Measurements from ENCODE around the gene LHFPL3.

Gene LHFPL3

GRCh38 chr7:104410742-104411141 is 82.3 kb downstream of the LHFPL3 start:
- H3K9me3 ChIP-seq, result no peaks in the 10 kb centered on the region; the same call in 1 of the 2 replicates
- H3K27me3 ChIP-seq, result peaks cover 3% of the 10 kb centered on the region; the same call in 1 of the 2 replicates
- DNase-seq, result no peak
- H3K36me3 ChIP-seq, result no peaks in the 10 kb centered on the region
- no peak for TF ChIP-seq CTCF (IDR thresholded peaks at IDR 0.05; ENCODE audit: low read depth, low read length)
- H3K4me1 ChIP-seq, result peaks cover 10% of the 10 kb centered on the region; the same call in 1 of the 2 replicates
- no peak overlapping the region for H3K4me3 ChIP-seq (ENCODE audit: low read depth, low read length)

- Histone ChIP-seq H3K27me3 (no peaks in the 10 kb centered on the region), H3K4me1 (peaks cover 10% of the 10 kb centered on the region; the same call in 1 of the 2 replicates), H3K9me3 (no peaks in the 10 kb centered on the region; the same call in 1 of the 2 replicates), H3K4me3 (ENCODE audit: low read depth, low read length) (no peak overlapping the region), H3K36me3 (no peaks in the 10 kb centered on the region)
- no peak for DNase-seq
- TF ChIP-seq CTCF (IDR thresholded peaks at IDR 0.05; ENCODE audit: low read depth, low read length), result no peak
These were observed 84.5 kb downstream of the LHFPL3 start for GRCh38 chr7:104412911-104413310.

- H3K27me3 ChIP-seq, result peaks cover 7% of the 10 kb centered on the region; the same call in 1 of the 2 replicates
- no peak for DNase-seq
- H3K36me3 ChIP-seq, result no peaks in the 10 kb centered on the region
- TF ChIP-seq CTCF (IDR thresholded peaks at IDR 0.05; ENCODE audit: low read depth, low read length), result no peak
- peaks cover 10% of the 10 kb centered on the region; the same call in 1 of the 2 replicates for H3K4me1 ChIP-seq
- no peaks in the 10 kb centered on the region; the same call in 1 of the 2 replicates for H3K9me3 ChIP-seq
- H3K4me3 ChIP-seq (ENCODE audit: low read depth, low read length), result no peak overlapping the region
These were observed 85.8 kb downstream of the LHFPL3 start for GRCh38 chr7:104414216-104414615.

- no peaks in the 10 kb centered on the region; the same call in 1 of the 2 replicates for H3K9me3 ChIP-seq
- peaks cover 15% of the 10 kb centered on the region for H3K27me3 ChIP-seq
- H3K4me3 ChIP-seq (ENCODE audit: low read depth, low read length), result no peak overlapping the region
- no peak for DNase-seq
- H3K4me1 ChIP-seq, result peaks cover 10% of the 10 kb centered on the region; the same call in 1 of the 2 replicates
- no peaks in the 10 kb centered on the region for H3K36me3 ChIP-seq
- TF ChIP-seq CTCF (IDR thresholded peaks at IDR 0.05; ENCODE audit: low read depth, low read length), result peak; percentile 20; the same call in 1 of the 2 replicates
These were observed 87.3 kb downstream of the LHFPL3 start for GRCh38 chr7:104415700-104416099.

GRCh38 chr7:104416866-104417393 is 88.5 kb downstream of the LHFPL3 start:
- no peak for TF ChIP-seq CTCF (IDR thresholded peaks at IDR 0.05; ENCODE audit: low read depth, low read length)

GRCh38 chr7:104431930-104432329 is 103.5 kb downstream of the LHFPL3 start:
- H3K9me3 ChIP-seq, result no peaks in the 10 kb centered on the region
- H3K36me3 ChIP-seq, result no peaks in the 10 kb centered on the region
- H3K27me3 ChIP-seq, result peaks cover 39% of the 10 kb centered on the region
- TF ChIP-seq CTCF (IDR thresholded peaks at IDR 0.05; ENCODE audit: low read depth, low read length), result no peak
- H3K4me1 ChIP-seq, result no peaks in the 10 kb centered on the region
- H3K4me3 ChIP-seq (ENCODE audit: low read depth, low read length), result no peak overlapping the region
- no peak for DNase-seq

More at GRCh38 chr7:104416866-104417393, 88.5 kb downstream of the LHFPL3 start:
- peaks cover 10% of the 10 kb centered on the region; the same call in 1 of the 2 replicates for H3K4me1 ChIP-seq
- H3K27me3 ChIP-seq, result peaks cover 15% of the 10 kb centered on the region
- H3K36me3 ChIP-seq, result no peaks in the 10 kb centered on the region
- no peak for DNase-seq
- no peak overlapping the region for H3K4me3 ChIP-seq (ENCODE audit: low read depth, low read length)
- H3K9me3 ChIP-seq, result no peaks in the 10 kb centered on the region

All from BE2C (cell line).